CD8-positive, alpha-beta memory T cell (primary cell): Measurements from ENCODE around the gene SLC36A2. TPM values are rescaled to one million over a fixed set of nuclear protein-coding genes. Genes with fewer than 3 reads are reported as not detected.

ENCODE experiments used
- CTCF ChIA-PET: fragments of 350-600 bp; sonication (Branson Sonifier 250); formaldehyde crosslinking; loops from one replicate; lab custom pipeline; 2021; ENCODE audit warnings: antibody characterized with exemption; lab: Charles Lee
- POLR2A ChIA-PET: fragments of 350-600 bp; sonication (Branson Sonifier 250); formaldehyde crosslinking; loops from one replicate; lab custom pipeline; 2021; ENCODE audit warnings: antibody characterized with exemption; lab: Charles Lee
- DNase-seq, 5 donors: peaks; one replicate each; pipeline versions ENCODE4 v3.0.0 to v3.0.0-alpha.2; 2020 to 2022; ENCODE audit warnings: mixed read lengths in 1 of 5
- H3K27ac ChIP-seq: one replicate; pipeline ENCODE4 v1.7.0; 2013; ENCODE audit warnings: low read depth, mild to moderate bottlenecking, low read length, moderate library complexity
- H3K27me3 ChIP-seq: 2 replicates; pipeline ENCODE4 v1.7.0; 2013; ENCODE audit warnings: low read length, mild to moderate bottlenecking; ENCODE audit not compliant: insufficient read depth, poor library complexity, severe bottlenecking
- H3K36me3 ChIP-seq: 2 replicates; pipeline ENCODE4 v1.7.0; 2013; ENCODE audit warnings: mild to moderate bottlenecking, low read length, moderate library complexity; ENCODE audit not compliant: insufficient read depth
- H3K4me1 ChIP-seq: 2 replicates; pipeline ENCODE4 v1.7.0; 2013; ENCODE audit warnings: mild to moderate bottlenecking, low read length, moderate library complexity; ENCODE audit not compliant: insufficient read depth
- H3K4me3 ChIP-seq: 2 replicates; pipeline ENCODE4 v1.7.0; 2013; ENCODE audit warnings: mild to moderate bottlenecking, low read length
- H3K9me3 ChIP-seq: 2 replicates; pipeline ENCODE4 v1.7.0; 2013; ENCODE audit warnings: mild to moderate bottlenecking, low read length
- H3K27ac Mint-ChIP-seq, 8 donors: one replicate each; pipeline ENCODE4 v1.8.0; 2020 to 2021; ENCODE audit warnings: mixed read lengths in 8 of 8, mild to moderate bottlenecking in 6 of 8, inconsistent platforms in 3 of 8, moderate library complexity in 3 of 8
- H3K27me3 Mint-ChIP-seq, 2 donors: one replicate each; pipeline ENCODE4 v1.8.0; 2020 to 2021; ENCODE audit warnings: mixed read lengths in 2 of 2, mild to moderate bottlenecking in 1 of 2, moderate library complexity in 1 of 2
- H3K36me3 Mint-ChIP-seq, 3 donors: one replicate each; pipeline ENCODE4 v1.8.0; 2020 to 2021; ENCODE audit warnings: mixed read lengths in 3 of 3, inconsistent platforms in 1 of 3, mild to moderate bottlenecking in 1 of 3
- H3K4me1 Mint-ChIP-seq, 3 donors: one replicate each; pipeline ENCODE4 v1.8.0; 2020 to 2021; ENCODE audit warnings: mixed read lengths in 3 of 3, inconsistent platforms in 1 of 3, mild to moderate bottlenecking in 1 of 3
- H3K4me3 Mint-ChIP-seq, 7 donors: one replicate each; pipeline ENCODE4 v1.8.0; 2020 to 2021; ENCODE audit warnings: mixed read lengths in 7 of 7, mild to moderate bottlenecking in 6 of 7, moderate library complexity in 4 of 7, inconsistent platforms in 2 of 7
- H3K9me3 Mint-ChIP-seq, 5 donors: one replicate each; pipeline ENCODE4 v1.8.0; 2020 to 2022; ENCODE audit warnings: mixed read lengths in 5 of 5, mild to moderate bottlenecking in 3 of 5, moderate library complexity in 2 of 5, inconsistent platforms in 1 of 5
- polyA plus RNA-seq: library from polyadenylated mRNA; unstranded; fragments of 300-500 nt; fragmentation: Illumina TruSeq; gene quantifications from one replicate; pipeline ENCODE4 v1.2.3, GENCODE V29; 2021
- total RNA-seq, 2 experiments: library from RNA; stranded (reverse); gene quantifications; one replicate each; pipeline ENCODE4 v1.2.3, GENCODE V29; 2021

SLC36A2 gene
- total and polyA plus RNA-seq, 3 experiments from 2014 or later: not detected

GRCh38 chr5:151345808-151346478 lies 1.4 kb downstream of the SLC36A2 start:
- CTCF ChIA-PET: no interaction called here

GRCh38 chr5:151345187-151345807 lies 2.1 kb downstream of the SLC36A2 start:
- Mint-ChIP-seq H3K27ac (no peak overlapping the region), H3K27me3 (peaks cover 31 to 72% of the 10 kb centered on the region in 2 donors), H3K36me3 (no peaks in the 10 kb centered on the region), H3K4me3 (no peak overlapping the region), H3K9me3 (no peaks in the 10 kb centered on the region), H3K4me1 (no peaks in the 10 kb centered on the region)
- no peak overlapping the region for H3K27ac ChIP-seq
- H3K9me3 ChIP-seq: no peaks in the 10 kb centered on the region
- no peaks in the 10 kb centered on the region for H3K27me3 ChIP-seq
- no peak for DNase-seq
- ChIA-PET POLR2A (no interaction called here), CTCF (no interaction called here)
- no peaks in the 10 kb centered on the region for H3K4me1 ChIP-seq
- no peak overlapping the region for H3K4me3 ChIP-seq
- H3K36me3 ChIP-seq: no peaks in the 10 kb centered on the region

More at GRCh38 chr5:151345808-151346478, 1.4 kb downstream of the SLC36A2 start:
- Histone ChIP-seq H3K36me3 (no peaks in the 10 kb centered on the region), H3K9me3 (no peaks in the 10 kb centered on the region), H3K4me1 (no peaks in the 10 kb centered on the region), H3K27me3 (no peaks in the 10 kb centered on the region), H3K4me3 (no peak overlapping the region), H3K27ac (no peak overlapping the region)
- no peak for DNase-seq
- peaks cover 31 to 74% of the 10 kb centered on the region in 2 donors for H3K27me3 Mint-ChIP-seq
- no peaks in the 10 kb centered on the region for H3K9me3 Mint-ChIP-seq
- H3K36me3 Mint-ChIP-seq: no peaks in the 10 kb centered on the region
- no peak overlapping the region for H3K4me3 Mint-ChIP-seq
- POLR2A ChIA-PET: no interaction called here
- no peaks in the 10 kb centered on the region for H3K4me1 Mint-ChIP-seq
- H3K27ac Mint-ChIP-seq: no peak overlapping the region

- no peak overlapping the region for H3K27ac Mint-ChIP-seq
- H3K27me3 Mint-ChIP-seq: peaks cover 32 to 69% of the 10 kb centered on the region in 2 donors
Observed at GRCh38 chr5:151344088-151344487, 3.3 kb downstream of the SLC36A2 start.

GRCh38 chr5:151340004-151340403 lies 7.4 kb downstream of the SLC36A2 start:
- Mint-ChIP-seq H3K4me3 (no peak overlapping the region), H3K27me3 (peaks cover 29 to 59% of the 10 kb centered on the region in 2 donors), H3K27ac (no peak overlapping the region), H3K4me1 (peaks cover 4 to 6% (median 5%) of the 10 kb centered on the region in 3 donors), H3K36me3 (no peaks in the 10 kb centered on the region), H3K9me3 (no peaks in the 10 kb centered on the region)
- POLR2A ChIA-PET: no interaction called here
- no peak overlapping the region for H3K4me3 ChIP-seq
- H3K27me3 ChIP-seq: no peaks in the 10 kb centered on the region
- H3K27ac ChIP-seq: no peak overlapping the region
- H3K9me3 ChIP-seq: no peaks in the 10 kb centered on the region
- H3K4me1 ChIP-seq: no peaks in the 10 kb centered on the region
- H3K36me3 ChIP-seq: no peaks in the 10 kb centered on the region
- CTCF ChIA-PET: no interaction called here
- DNase-seq: no peak

More at GRCh38 chr5:151344088-151344487, 3.3 kb downstream of the SLC36A2 start:
- no peak overlapping the region for H3K4me3 ChIP-seq
- no peak overlapping the region for H3K4me3 Mint-ChIP-seq
- peaks cover 0 to under 1% (median 0%) of the 10 kb centered on the region in 3 donors for H3K4me1 Mint-ChIP-seq
- H3K9me3 ChIP-seq: no peaks in the 10 kb centered on the region
- no peaks in the 10 kb centered on the region for H3K36me3 ChIP-seq
- POLR2A ChIA-PET: no interaction called here
- no peaks in the 10 kb centered on the region for H3K4me1 ChIP-seq
- H3K27me3 ChIP-seq: no peaks in the 10 kb centered on the region
- H3K36me3 Mint-ChIP-seq: no peaks in the 10 kb centered on the region
- H3K27ac ChIP-seq: no peak overlapping the region
- CTCF ChIA-PET: no interaction called here
- no peaks in the 10 kb centered on the region for H3K9me3 Mint-ChIP-seq
- no peak for DNase-seq

GRCh38 chr5:151338734-151339133 lies 8.6 kb downstream of the SLC36A2 start:
- no peak for DNase-seq
- Histone ChIP-seq H3K36me3 (no peaks in the 10 kb centered on the region), H3K4me1 (no peaks in the 10 kb centered on the region), H3K9me3 (no peaks in the 10 kb centered on the region), H3K4me3 (no peak overlapping the region), H3K27me3 (no peaks in the 10 kb centered on the region), H3K27ac (no peak overlapping the region)
- POLR2A ChIA-PET: no interaction called here
- H3K4me3 Mint-ChIP-seq: peak overlapping the region in 1 of 7 donors; percentile 16
- H3K27ac Mint-ChIP-seq: peak overlapping the region in 1 of 8 donors; percentile 33
- H3K27me3 Mint-ChIP-seq: peaks cover 26 to 58% of the 10 kb centered on the region in 2 donors
- H3K36me3 Mint-ChIP-seq: no peaks in the 10 kb centered on the region
- peaks cover 4 to 6% (median 5%) of the 10 kb centered on the region in 3 donors for H3K4me1 Mint-ChIP-seq
- CTCF ChIA-PET: no interaction called here
- no peaks in the 10 kb centered on the region for H3K9me3 Mint-ChIP-seq

DNA sequence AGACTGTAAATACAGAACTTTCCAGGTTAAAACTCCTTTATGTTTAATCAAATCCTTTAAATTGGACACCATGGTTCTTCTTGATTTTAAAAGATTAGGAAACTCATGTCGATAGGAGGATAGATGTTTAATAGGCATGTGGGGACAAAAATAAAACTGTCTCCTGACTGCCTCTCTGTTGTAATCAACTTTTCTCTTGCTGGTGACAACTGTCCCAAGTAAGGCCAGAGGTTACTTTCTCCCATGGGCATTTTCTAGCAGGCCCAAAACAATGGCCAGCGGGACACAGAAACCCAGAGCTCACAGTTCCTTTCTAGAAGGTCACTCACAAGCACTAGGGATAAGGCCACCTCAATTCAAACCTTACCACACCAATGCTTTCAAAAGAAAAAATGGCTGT lies 14.5 kb downstream of the SLC36A2 start:
- no peak overlapping the region for H3K27ac ChIP-seq
- no peaks in the 10 kb centered on the region for H3K27me3 ChIP-seq
- H3K4me3 ChIP-seq: no peak overlapping the region
- Mint-ChIP-seq H3K4me3 (no peak overlapping the region), H3K4me1 (no peaks in the 10 kb centered on the region), H3K27me3 (peaks cover 12 to 34% of the 10 kb centered on the region in 2 donors), H3K36me3 (no peaks in the 10 kb centered on the region), H3K9me3 (no peaks in the 10 kb centered on the region), H3K27ac (peak overlapping the region in 1 of 8 donors; percentile 83)
- no peak for DNase-seq
- no peaks in the 10 kb centered on the region for H3K9me3 ChIP-seq
- H3K36me3 ChIP-seq: no peaks in the 10 kb centered on the region
- CTCF ChIA-PET: no interaction called here
- H3K4me1 ChIP-seq: no peaks in the 10 kb centered on the region
- POLR2A ChIA-PET: no interaction called here

DNA sequence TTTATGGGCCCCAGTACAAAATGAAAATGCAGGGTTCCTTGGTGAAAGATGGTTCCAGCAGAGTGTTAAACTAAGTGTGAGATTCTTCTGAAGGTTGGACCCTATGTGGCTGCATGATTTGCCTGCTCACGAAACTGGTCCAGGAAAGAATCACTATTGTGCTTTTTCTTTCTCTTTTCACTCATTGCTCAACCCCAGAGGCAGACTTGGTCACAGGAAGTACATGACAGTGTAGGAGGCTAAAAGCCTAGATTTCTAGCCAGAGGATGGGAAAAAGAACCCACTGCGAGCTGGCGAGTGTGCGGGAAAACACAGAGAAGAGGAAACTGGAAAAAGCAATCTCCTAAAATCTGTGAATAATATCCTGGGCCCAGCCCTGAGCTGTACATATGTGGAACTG lies 18.6 kb downstream of the SLC36A2 start:
- no peaks in the 10 kb centered on the region for H3K27me3 ChIP-seq
- no peak overlapping the region for H3K4me3 ChIP-seq
- Mint-ChIP-seq H3K4me1 (no peaks in the 10 kb centered on the region), H3K27me3 (peaks cover 20 to 44% of the 10 kb centered on the region in 2 donors), H3K27ac (no peak overlapping the region), H3K36me3 (no peaks in the 10 kb centered on the region), H3K9me3 (peaks cover 0 to 2% (median 0%) of the 10 kb centered on the region in 5 donors), H3K4me3 (no peak overlapping the region)
- H3K27ac ChIP-seq: no peak overlapping the region
- CTCF ChIA-PET: no interaction called here
- no peaks in the 10 kb centered on the region for H3K4me1 ChIP-seq
- H3K36me3 ChIP-seq: no peaks in the 10 kb centered on the region
- POLR2A ChIA-PET: no interaction called here
- DNase-seq: no peak
- H3K9me3 ChIP-seq: no peaks in the 10 kb centered on the region

DNA sequence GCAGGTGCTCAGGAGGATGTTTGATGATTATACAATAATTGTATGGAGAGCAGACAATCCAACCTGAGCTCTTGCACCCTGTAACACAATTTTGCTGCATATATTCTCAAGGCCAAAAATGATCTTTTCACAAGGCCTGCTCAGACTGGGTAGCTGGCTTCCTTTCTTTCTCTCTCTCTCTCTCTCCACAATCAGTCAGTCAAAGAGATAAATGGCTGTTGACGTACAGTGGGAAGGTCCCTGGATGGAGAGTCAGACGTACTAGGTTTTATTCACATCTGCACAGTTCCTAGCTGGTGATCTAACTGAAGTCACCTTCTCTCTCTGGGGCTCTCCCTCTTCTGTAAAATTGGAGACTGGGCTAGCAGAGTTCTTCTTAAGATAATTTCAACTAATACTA lies 19.8 kb downstream of the SLC36A2 start:
- H3K4me1 Mint-ChIP-seq: no peaks in the 10 kb centered on the region
- H3K4me3 Mint-ChIP-seq: no peak overlapping the region
- no peak for DNase-seq
- H3K36me3 ChIP-seq: no peaks in the 10 kb centered on the region
- peaks cover 0 to 6% (median 0%) of the 10 kb centered on the region in 5 donors for H3K9me3 Mint-ChIP-seq
- H3K27ac ChIP-seq: no peak overlapping the region
- CTCF ChIA-PET: no interaction called here
- H3K36me3 Mint-ChIP-seq: no peaks in the 10 kb centered on the region
- peaks cover 21 to 53% of the 10 kb centered on the region in 2 donors for H3K27me3 Mint-ChIP-seq
- POLR2A ChIA-PET: no interaction called here
- no peak overlapping the region for H3K4me3 ChIP-seq
- no peak overlapping the region for H3K27ac Mint-ChIP-seq
- no peaks in the 10 kb centered on the region for H3K27me3 ChIP-seq
- H3K4me1 ChIP-seq: no peaks in the 10 kb centered on the region
- no peaks in the 10 kb centered on the region for H3K9me3 ChIP-seq
